Loucy (cell line): ENCODE measurements around the gene AIG1.

Experiments used
- H2AFZ ChIP-seq: fragments of 200-600 bp; sonication (generic); 2 replicates; pipeline ENCODE4 v1.6.0; 2016; ENCODE audit warnings: antibody characterized with exemption, mild to moderate bottlenecking, low read length, moderate library complexity
- H3F3A ChIP-seq: fragments of 200-600 bp; 2 replicates; pipeline ENCODE4 v1.6.0; 2016; ENCODE audit warnings: antibody characterized with exemption, low read depth, mild to moderate bottlenecking
- H3K27me3 ChIP-seq: fragments of 200-600 bp; sonication (generic); 2 replicates; pipeline ENCODE4 v1.6.1; 2014; ENCODE audit warnings: low read length, mild to moderate bottlenecking; ENCODE audit not compliant: insufficient read depth, poor library complexity, severe bottlenecking
- H3K36me3 ChIP-seq: fragments of 200-600 bp; sonication (generic); 2 replicates; pipeline ENCODE4 v1.6.1; 2016; ENCODE audit warnings: low read length; ENCODE audit not compliant: insufficient read depth
- H3K4me1 ChIP-seq: fragments of 200-600 bp; sonication (generic); 2 replicates; pipeline ENCODE4 v1.5.1; 2014; ENCODE audit warnings: low read length, mild to moderate bottlenecking; ENCODE audit not compliant: insufficient read depth, poor library complexity, severe bottlenecking
- H3K4me2 ChIP-seq: fragments of 200-600 bp; sonication (generic); 2 replicates; pipeline ENCODE4 v1.6.0; 2014; ENCODE audit warnings: antibody characterized with exemption, low read length, low read depth, mild to moderate bottlenecking; ENCODE audit not compliant: poor library complexity, severe bottlenecking
- H3K4me3 ChIP-seq: fragments of 200-600 bp; sonication (generic); 2 replicates; pipeline ENCODE4 v1.5.1; 2014; ENCODE audit warnings: low read length, mild to moderate bottlenecking, mixed read lengths; ENCODE audit not compliant: poor library complexity, severe bottlenecking
- H3K79me2 ChIP-seq: fragments of 200-600 bp; sonication (generic); 2 replicates; pipeline ENCODE4 v1.6.1; 2014; ENCODE audit warnings: low read length; ENCODE audit not compliant: insufficient read depth
- H3K9ac ChIP-seq: fragments of 200-600 bp; sonication (generic); 2 replicates; pipeline ENCODE4 v1.6.0; 2014; ENCODE audit warnings: mild to moderate bottlenecking, low read depth, low read length, moderate library complexity; ENCODE audit not compliant: poor library complexity, severe bottlenecking
- H3K9me2 ChIP-seq: fragments of 200-600 bp; sonication (generic); replicated peaks from 2 replicates; pipeline ENCODE4 v1.6.1; 2016; ENCODE audit warnings: low read depth, low read length, mixed read lengths
- H3K9me3 ChIP-seq: fragments of 200-600 bp; sonication (generic); 2 replicates; pipeline ENCODE4 v1.6.1; 2014; ENCODE audit warnings: mild to moderate bottlenecking, antibody characterized with exemption, low read length, low read depth; ENCODE audit not compliant: insufficient read depth
- H4K20me1 ChIP-seq: fragments of 200-600 bp; sonication (generic); 2 replicates; pipeline ENCODE4 v1.6.0; 2014; ENCODE audit warnings: antibody characterized with exemption, low read length, mild to moderate bottlenecking; ENCODE audit not compliant: insufficient read depth, poor library complexity, severe bottlenecking
- CTCF ChIP-seq: fragments of 200-600 bp; sonication (generic); conservative IDR thresholded peaks from 2 replicates; pipeline ENCODE4 v1.5.1; 2014; ENCODE audit warnings: mild to moderate bottlenecking, antibody characterized with exemption, low read length
- EZH2phosphoT487 ChIP-seq: fragments of 200-600 bp; IDR thresholded peaks from 2 replicates; pipeline ENCODE4 v1.6.1; 2018; ENCODE audit warnings: antibody characterized with exemption, mild to moderate bottlenecking, moderate library complexity, borderline replicate concordance

The AIG1 gene

GRCh38 chr6:143112084-143112768 lies 51.5 kb downstream of the AIG1 start:
- H3K4me1 ChIP-seq, result peaks cover 17% of the 10 kb centered on the region
- no peak overlapping the region for H3K4me3 ChIP-seq
- H2AFZ ChIP-seq, result no peak overlapping the region
- no peaks in the 10 kb centered on the region for H3K36me3 ChIP-seq
- no peak for TF ChIP-seq CTCF
- TF ChIP-seq EZH2phosphoT487, result no peak
- no peaks in the 10 kb centered on the region for H4K20me1 ChIP-seq
- no peaks in the 10 kb centered on the region for H3K27me3 ChIP-seq
- H3K9me3 ChIP-seq, result no peaks in the 10 kb centered on the region
- H3F3A ChIP-seq, result no peaks in the 10 kb centered on the region
- H3K79me2 ChIP-seq, result no peaks in the 10 kb centered on the region
- no peak overlapping the region for H3K9ac ChIP-seq
- no peak overlapping the region for H3K4me2 ChIP-seq
- no peaks in the 10 kb centered on the region for H3K9me2 ChIP-seq

- H3K4me2 ChIP-seq, result no peak overlapping the region
- H2AFZ ChIP-seq, result no peak overlapping the region
- no peaks in the 10 kb centered on the region for H3K27me3 ChIP-seq
- H3K4me3 ChIP-seq, result no peak overlapping the region
- H3K9me3 ChIP-seq, result no peaks in the 10 kb centered on the region
- no peaks in the 10 kb centered on the region for H3K36me3 ChIP-seq
- TF ChIP-seq CTCF (no peak), EZH2phosphoT487 (no peak)
- no peaks in the 10 kb centered on the region for H3K9me2 ChIP-seq
- no peaks in the 10 kb centered on the region for H3F3A ChIP-seq
- H3K79me2 ChIP-seq, result no peaks in the 10 kb centered on the region
- H3K4me1 ChIP-seq, result peaks cover 17% of the 10 kb centered on the region
- H3K9ac ChIP-seq, result no peak overlapping the region
- H4K20me1 ChIP-seq, result no peaks in the 10 kb centered on the region
Measured at GRCh38 chr6:143112837-143113236, 52.1 kb downstream of the AIG1 start.

GRCh38 chr6:143115728-143116127 lies 55.0 kb downstream of the AIG1 start:
- Histone ChIP-seq H4K20me1 (no peaks in the 10 kb centered on the region), H3K9me2 (no peaks in the 10 kb centered on the region), H3K4me2 (no peak overlapping the region), H3K27me3 (no peaks in the 10 kb centered on the region), H3K9ac (no peak overlapping the region), H3K79me2 (no peaks in the 10 kb centered on the region), H3K9me3 (no peaks in the 10 kb centered on the region), H3K36me3 (no peaks in the 10 kb centered on the region), H2AFZ (no peak overlapping the region), H3K4me1 (peaks cover 17% of the 10 kb centered on the region), H3K4me3 (no peak overlapping the region), H3F3A (no peaks in the 10 kb centered on the region)
- TF ChIP-seq EZH2phosphoT487 (no peak), CTCF (no peak)
